ENCODE data around the gene SLC4A1AP. TPM values are rescaled to one million over a fixed set of nuclear protein-coding genes. Genes with fewer than 3 reads are reported as not detected.

The SLC4A1AP gene
- total and polyA plus RNA-seq, 4 donors: 7.2 to 12.3 (median 9.5) TPM

GRCh38 chr2:27716301-27717069 lies 52.8 kb downstream of the SLC4A1AP start (continued):
- TF ChIP-seq ZBTB33 (IDR thresholded peaks at IDR 0.05) (no peak), EGR1 (IDR thresholded peaks at IDR 0.05; ENCODE audit: low read depth in 2 of 2) (no peak), RXRA (IDR thresholded peaks at IDR 0.05) (no peak), RAD21 (IDR thresholded peaks at IDR 0.05) (no peak), ATF3 (IDR thresholded peaks at IDR 0.05) (no peak), TAF1 (conservative IDR thresholded peaks at IDR 0.05) (no peak), NR2F2 (IDR thresholded peaks at IDR 0.05) (no peak)

GRCh38 chr2:27717070-27717795 lies 53.5 kb downstream of the SLC4A1AP start:
- WGBS: 85% methylated on average over 9 of the region's 9 CpGs
- Histone ChIP-seq H3K27me3 (ENCODE audit: control insufficient read depth in 4 of 4, insufficient read depth in 4 of 4, low read length in 3 of 4) (no peaks in the 10 kb centered on the region), H3K4me1 (ENCODE audit: control insufficient read depth in 4 of 4, insufficient read depth in 4 of 4, low read length in 3 of 4) (peaks cover 0 to 5% (median 4%) of the 10 kb centered on the region in 4 donors), H3K9ac (ENCODE audit: low read depth in 1 of 2, low read length in 2 of 2) (no peak overlapping the region), H3K27ac (ENCODE audit: low read depth in 1 of 2, low read length in 2 of 2) (no peak overlapping the region), H3K9me3 (ENCODE audit: control insufficient read depth in 4 of 4, low read length in 3 of 4) (no peaks in the 10 kb centered on the region), H3K36me3 (ENCODE audit: control insufficient read depth in 4 of 4, insufficient read depth in 3 of 4, low read depth in 1 of 4, low read length in 3 of 4) (no peaks in the 10 kb centered on the region), H3K4me3 (ENCODE audit: low read depth in 1 of 3, low read length in 3 of 3) (no peak overlapping the region)
- no peak for TF ChIP-seq RAD21 (IDR thresholded peaks at IDR 0.05)
- no peak for TF ChIP-seq YY1 (IDR thresholded peaks at IDR 0.05)
- no peak for TF ChIP-seq NR2F2 (IDR thresholded peaks at IDR 0.05)
- no peak for DNase-seq (ENCODE audit: low spot score)

- no peak for DNase-seq (ENCODE audit: low spot score)
- H3K27me3 ChIP-seq (ENCODE audit: control insufficient read depth in 4 of 4, insufficient read depth in 4 of 4, low read length in 3 of 4): no peaks in the 10 kb centered on the region
- H3K27ac ChIP-seq (ENCODE audit: low read depth in 1 of 2, low read length in 2 of 2): no peak overlapping the region
- H3K4me3 ChIP-seq (ENCODE audit: low read depth in 1 of 3, low read length in 3 of 3): no peak overlapping the region
- 60% methylated on average over 7 of the region's 7 CpGs for WGBS
- H3K9ac ChIP-seq (ENCODE audit: low read depth in 1 of 2, low read length in 2 of 2): no peak overlapping the region
- peaks cover 0 to 11% (median 3%) of the 10 kb centered on the region in 4 donors for H3K4me1 ChIP-seq (ENCODE audit: control insufficient read depth in 4 of 4, insufficient read depth in 4 of 4, low read length in 3 of 4)
- no peak for TF ChIP-seq HNF4G (IDR thresholded peaks at IDR 0.05)
- TF ChIP-seq MAX (IDR thresholded peaks at IDR 0.05): no peak
- TF ChIP-seq CTCF (IDR thresholded peaks at IDR 0.05; ENCODE audit: low read depth, low read length, missing input control): no peak
- TF ChIP-seq YY1 (IDR thresholded peaks at IDR 0.05): no peak
- H3K9me3 ChIP-seq (ENCODE audit: control insufficient read depth in 4 of 4, low read length in 3 of 4): no peaks in the 10 kb centered on the region
- H3K36me3 ChIP-seq (ENCODE audit: control insufficient read depth in 4 of 4, insufficient read depth in 3 of 4, low read depth in 1 of 4, low read length in 3 of 4): no peaks in the 10 kb centered on the region
Measured at GRCh38 chr2:27720004-27720551, 56.4 kb downstream of the SLC4A1AP start.
